ENCODE results near the gene EYA2.

The EYA2 gene

DNA sequence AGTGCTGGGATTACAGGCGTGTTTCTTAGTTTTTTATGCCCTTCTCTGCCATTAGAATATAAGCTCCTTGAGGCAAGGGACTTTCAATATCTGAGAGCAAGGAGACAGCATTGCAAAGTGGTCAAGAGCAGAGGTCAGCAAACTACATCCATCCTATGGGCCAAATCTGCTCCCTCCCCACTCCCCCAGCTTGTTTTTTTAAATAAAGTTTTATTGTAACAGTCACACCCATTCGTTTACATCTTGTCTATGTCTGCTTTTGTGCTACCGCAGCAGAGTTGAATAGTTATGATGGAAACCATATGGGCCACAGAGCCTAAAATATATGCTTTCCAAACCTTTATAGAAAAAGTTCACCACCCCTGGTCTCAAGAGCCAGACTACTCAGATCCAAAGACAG lies 227.9 kb downstream of the EYA2 start:
- DNase-seq: no peak

DNA sequence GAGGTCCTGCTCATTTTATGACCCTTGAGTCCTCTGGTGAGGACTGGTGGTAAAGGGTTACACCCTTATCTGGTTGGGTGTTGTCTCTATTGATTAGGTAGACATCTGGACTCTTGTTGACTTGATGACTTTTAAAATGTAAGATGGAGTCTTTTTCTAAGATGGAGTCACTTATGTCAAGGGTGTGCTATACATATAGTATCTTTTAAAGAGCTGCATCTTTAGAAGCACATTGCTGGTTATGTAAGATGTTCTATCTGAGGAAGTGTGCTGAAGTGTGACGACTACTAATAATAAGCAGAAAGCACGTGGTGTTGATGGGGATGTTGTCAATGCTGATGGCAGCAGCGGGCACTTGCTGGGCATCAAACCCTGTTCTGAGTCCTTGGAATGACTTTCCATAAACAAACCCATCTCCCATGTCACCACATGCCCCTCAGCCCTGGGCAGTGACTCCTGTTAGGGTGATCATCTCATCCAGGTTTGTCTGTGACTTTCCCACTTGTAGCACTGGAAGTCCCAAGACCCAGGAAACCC lies 229.6 kb downstream of the EYA2 start:
- peak; percentile 68 to 84 (median 78) for DNase-seq

DNA sequence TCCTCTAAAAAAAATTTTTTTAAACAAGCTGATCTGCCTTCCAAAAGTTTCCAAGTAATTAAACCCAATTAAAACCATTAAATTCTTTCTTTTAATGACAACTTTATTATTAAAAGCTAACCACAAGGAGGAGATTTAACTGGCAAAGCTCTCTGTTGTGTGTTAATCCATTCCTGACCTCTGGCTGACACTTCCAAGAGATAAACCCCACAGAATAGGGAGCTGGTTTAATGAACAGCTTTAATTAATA lies 230.8 kb downstream of the EYA2 start:
- no peak for DNase-seq

DNA sequence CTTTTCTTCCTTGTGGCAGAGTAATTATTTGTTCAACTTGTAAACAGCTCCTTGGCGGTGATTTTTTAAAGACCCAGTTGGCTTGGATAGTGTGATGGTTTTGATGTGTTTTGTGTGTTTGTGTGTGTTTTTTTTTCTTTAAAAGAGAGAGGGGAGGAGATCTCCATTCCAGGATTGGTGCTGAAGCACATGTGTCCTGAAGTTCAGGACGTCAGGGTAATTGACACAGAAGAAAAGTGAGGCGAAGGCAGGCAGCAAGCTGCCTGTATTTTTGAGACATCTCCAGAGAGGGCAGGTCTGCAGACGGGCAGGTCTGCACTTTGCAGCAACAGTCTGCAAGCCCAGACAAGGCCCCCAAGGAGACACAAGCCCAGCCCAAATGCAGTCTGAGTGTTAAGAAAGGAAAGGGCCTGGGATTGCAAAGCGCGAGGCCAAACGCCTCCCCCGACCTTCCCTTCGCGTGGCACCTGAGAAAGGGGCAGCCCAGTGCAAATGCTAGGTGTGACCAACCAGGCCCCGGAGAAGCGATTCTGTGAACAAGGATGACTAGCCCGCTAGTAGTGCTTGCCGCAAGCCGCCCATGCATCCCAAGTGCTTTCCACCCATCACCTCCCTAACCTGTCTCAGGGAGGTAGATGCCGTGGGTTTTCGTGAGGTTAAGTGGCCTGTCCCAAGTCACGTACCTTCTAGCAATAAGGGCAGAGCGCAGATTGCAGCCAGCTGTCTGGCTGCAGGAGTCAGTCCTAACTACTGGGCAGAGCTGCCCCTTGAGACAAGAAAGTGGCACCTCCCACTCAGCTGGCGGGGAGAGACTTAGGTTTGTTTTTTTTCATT lies 231.3 kb downstream of the EYA2 start:
- no peak for DNase-seq

DNA sequence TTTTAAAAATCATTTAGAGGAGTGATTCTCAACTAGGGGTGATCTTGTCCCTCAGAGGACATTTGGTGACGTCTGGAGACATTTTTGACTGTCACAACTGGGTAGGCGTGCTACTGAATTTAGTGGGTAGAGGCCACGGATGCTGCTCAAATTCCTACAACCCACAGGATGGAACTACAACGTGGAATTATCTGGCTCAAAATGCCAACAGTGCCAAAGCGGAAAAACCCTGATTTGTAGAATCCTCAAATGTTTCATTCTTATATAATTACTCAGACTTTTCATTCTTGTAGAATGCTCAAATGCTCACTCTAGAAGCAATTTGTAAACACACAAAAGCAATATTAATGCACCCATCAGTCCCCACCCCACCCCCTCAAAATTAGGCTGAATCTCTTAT lies 232.1 kb downstream of the EYA2 start:
- DNase-seq: no peak

DNA sequence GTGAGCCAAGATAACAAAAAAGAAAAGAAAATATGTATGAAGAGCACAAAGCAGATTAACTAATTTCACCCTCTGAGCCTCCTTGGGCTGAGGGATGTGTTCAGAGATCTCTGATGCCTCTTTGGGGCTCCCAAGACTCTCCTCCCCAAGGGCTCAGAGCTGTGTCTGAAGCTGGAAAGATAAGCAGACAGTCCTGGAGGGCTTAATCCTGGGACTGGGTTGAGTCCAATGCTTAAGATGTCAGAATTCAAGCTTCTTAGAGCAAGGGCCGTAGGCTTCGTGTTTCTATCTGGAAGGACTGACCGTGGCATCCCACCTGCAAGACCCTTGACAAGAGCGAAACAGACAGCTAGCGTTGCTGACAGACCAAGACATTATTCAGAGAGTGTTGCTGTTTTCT lies 232.9 kb downstream of the EYA2 start:
- DNase-seq: no peak

DNA sequence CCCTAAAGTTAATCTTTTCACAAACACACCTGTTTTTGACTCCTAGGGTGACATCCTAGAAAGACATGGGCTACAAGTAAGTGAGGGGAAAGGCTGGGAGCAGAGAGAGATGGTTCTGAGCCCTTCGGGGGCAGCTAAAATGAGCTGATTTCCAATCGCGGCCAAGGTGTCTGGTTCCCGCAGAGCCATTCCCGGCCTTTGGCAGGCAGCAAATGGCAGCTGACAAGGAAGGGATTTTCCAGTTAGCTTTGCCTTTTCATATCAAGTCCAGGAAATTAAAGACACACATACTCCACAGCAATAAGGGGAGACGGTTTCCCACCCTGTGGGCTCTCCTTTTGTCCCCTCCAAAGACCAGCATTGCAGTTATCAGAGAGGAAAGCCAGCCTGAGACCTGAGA lies 233.4 kb downstream of the EYA2 start:
- DNase-seq: no peak

DNA sequence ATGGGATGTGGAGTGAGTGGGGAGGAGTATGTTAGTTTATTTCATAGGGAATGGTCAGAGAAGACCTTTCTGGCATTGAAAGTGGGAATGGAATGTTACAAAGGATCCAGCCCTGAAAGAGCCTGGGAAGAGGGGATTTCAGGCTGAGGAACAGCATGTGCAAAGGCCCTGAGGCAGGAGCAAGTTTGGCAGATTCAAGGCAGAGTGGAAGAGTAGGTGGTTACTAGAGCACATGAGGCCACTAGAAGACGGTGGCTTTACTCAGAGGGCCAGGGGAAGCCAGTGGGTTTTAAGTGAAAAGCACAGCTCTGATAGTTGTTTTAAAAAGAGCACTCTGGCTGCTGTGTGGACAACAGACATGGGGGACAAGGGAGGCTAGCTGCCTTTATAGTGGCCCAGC lies 234.7 kb downstream of the EYA2 start:
- DNase-seq: no peak

DNA sequence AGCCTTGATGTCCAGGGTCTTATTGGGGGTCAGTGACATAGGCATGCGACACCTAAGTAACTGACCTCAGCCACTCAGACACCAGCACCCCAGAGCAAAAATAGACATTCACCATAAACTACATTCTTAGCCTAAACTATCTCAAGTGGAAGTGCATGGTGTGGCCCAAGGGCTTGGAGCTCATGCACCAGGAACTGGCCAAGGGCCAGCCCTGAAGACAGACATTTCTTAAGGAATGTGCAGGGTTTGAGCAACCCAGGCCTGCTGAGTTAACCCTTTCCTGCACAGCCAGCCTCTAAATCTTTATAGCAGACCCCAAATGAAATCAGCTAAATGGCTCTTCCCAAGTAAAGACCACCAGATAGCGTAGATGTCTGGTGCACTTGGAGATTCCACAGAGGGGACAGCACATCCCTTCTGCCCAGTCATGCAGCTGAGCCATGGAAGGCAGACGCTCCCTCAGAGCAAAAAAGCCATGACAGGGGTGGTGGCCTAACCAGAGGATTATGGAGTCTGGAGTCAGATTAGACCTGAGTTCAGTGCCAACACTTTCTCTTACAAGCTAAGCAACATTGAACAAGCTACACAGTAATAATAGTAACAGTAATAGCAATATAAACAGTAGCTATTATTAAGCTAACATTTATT lies 239.3 kb downstream of the EYA2 start:
- no peak for DNase-seq

DNA sequence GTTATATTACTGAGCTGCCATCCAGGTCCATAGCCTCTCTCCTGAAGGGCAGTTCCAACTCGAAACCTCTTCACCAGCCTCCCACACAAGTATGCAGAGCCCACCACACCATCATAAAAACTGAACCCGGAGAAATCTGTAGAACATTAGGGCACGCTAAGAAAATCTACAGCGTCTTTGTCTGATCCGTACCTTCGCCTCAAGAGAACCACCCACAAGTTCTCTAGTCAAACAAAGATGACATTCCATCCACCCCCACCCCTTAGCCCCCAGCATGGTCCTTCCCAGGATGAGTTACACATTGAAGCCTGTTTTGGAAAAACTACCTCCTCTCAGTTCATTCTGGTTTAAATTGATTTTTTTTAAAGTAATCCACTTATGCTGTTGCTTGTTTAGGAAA lies 242.1 kb downstream of the EYA2 start:
- DNase-seq: no peak

DNA sequence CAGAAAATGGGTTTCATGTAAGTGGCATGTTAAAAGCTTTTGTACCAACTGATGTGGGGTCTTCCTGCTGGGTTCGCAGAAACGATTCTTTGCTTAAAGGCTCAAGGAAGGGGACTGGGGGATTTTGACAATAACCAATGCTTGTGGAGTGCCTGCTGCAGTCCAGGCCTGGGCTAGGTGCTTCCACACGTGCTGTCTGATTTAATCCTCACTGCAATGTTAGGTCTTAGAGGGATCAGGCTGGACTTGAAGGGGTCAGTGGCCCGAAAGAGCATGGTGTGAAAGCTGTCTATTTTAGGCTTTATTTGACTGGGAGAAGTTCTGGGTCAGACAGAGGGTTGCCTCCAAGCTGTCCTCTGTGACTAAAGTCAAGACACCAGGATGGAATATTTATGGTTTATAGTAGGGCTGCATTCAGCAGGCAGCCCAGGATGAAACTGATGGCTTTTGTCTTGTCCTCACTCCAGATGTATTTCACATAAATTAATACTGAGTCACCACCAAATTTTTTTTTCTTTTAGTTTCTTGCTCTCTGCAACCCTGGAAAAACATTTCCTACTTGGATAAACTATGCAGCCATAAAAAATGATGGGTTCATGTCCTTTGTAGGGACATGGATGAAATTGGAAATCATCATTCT lies 242.7 kb downstream of the EYA2 start:
- DNase-seq: no peak

DNA sequence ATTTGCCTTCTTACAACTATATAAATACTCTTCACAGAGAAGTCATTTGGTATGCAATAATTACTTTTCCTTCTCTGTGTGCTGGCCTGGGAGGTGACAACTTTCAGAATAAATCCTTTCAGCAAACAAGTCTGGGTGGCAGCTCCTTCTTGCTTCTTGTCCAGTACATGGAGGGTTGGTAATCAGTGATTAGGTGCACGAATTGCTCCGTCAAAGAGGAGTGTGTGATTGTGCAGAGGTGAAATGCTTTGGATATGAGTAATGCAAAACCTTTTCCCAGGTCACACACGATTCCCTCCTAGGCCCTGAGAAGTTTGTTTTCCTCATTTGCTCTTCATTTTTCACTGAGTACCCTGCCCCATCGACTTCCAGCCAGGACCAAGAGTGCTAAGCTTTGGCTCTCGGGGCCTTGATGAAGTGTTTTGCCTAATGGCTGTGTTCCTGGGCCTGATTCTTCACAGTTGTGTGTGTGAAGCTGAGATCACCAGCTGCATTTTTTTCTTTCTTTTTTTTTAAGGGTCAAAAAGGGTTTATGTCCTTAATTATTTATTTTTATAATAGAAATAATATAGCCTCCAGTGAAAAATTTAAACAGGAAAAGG lies 245.4 kb downstream of the EYA2 start:
- no peak for DNase-seq

DNA sequence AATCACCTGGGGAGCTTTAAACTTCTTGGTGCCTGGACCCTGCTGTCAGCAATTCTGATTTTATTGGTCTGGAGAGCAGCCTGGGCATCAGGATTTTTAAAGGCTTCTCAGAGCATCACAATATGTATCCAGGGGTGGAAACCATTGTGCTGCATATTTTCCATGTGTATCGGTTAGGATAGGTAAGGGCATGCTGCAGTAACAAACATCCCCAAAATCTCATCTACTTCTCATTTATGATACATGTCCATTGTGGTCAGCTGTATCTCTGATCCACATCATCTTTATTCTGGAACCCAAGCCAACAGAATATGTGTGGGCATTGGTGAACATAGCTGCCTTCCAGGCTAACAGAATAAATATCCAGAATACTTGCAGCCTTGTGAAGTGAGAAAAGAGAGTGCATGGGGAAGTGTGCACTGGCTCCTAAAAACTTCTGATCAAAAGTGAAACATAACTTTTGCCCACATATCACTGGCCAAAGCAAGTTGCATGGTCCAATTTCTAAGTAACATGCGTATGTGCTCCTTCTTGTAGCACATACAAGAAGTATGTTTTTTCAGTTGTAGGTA lies 246.8 kb downstream of the EYA2 start:
- DNase-seq: no peak

DNA sequence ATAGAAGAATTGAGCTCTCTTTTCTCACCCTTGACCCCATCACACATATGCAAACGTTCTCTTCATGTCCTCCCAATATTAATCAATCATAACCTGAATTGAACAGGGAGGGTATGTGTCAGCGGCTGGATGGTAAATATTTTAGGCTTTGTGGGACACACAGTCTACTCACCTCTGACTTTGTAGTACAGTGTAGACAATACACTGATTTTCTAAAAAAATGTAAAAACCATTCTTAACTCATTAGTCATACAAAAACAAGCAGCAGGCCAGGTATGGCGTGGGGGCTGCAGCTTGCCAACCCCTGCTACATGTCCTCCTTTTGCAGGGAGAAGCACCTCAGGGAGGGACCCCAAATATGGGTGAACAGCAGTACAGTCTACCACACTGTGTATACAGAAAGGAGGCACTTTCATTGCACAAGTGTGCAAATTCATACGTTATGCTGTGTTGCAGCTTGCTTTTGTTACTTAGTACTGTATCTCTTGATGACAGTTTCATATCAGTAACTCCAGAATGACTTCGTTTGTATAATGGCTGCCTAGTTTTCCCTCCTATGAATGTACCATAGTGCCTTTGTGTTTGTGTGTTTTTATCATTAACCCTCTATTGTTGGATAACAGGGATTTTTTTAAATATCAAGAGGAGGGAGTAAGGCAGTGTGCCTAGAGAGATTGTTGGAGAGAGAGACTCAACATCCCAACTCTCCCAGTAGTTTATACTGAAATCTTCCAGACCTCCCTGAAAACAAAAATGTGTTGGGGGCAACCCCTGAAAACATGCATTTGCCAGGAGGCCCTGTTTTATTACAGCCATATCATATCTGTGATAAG lies 247.5 kb downstream of the EYA2 start:
- no peak for DNase-seq

DNA sequence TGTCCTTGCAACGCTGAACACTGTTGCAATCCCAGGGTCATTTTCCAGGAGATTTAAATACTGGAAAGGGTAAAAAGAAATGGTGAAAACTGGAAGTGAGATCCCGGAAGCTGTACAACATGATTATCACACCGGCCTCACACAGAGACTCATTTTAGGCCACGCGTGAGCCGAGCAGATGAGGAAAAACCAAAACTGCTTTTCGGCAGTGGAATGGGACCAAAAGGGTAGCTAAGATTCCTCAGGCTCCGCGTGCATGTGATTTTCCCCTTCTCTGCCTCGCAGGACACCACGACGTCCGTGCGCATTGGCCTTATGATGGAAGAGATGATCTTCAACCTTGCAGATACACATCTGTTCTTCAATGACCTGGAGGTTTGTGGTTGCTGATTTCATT lies 248.1 kb downstream of the EYA2 start:
- DNase-seq: no peak

DNA sequence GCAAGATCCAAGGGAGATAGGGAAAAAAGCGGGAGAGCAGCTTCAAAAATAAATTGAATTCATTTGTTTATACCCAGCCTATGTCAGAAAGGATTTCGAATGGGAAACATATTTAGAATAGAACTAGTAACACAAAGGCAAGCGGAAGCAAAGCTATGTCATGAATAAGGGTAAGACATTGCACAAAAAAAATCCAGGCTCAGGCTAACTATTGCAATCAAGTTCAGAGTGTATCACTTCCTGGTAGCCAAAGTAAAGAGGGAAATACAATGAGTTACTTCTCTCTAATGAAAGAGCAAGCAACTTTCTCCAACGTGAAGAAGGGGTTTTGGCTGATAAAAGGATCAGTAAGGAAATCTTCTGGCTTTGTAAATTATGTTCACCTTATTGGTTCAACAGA lies 249.0 kb downstream of the EYA2 start:
- DNase-seq: peak; percentile 75 to 91 (median 90)

DNA sequence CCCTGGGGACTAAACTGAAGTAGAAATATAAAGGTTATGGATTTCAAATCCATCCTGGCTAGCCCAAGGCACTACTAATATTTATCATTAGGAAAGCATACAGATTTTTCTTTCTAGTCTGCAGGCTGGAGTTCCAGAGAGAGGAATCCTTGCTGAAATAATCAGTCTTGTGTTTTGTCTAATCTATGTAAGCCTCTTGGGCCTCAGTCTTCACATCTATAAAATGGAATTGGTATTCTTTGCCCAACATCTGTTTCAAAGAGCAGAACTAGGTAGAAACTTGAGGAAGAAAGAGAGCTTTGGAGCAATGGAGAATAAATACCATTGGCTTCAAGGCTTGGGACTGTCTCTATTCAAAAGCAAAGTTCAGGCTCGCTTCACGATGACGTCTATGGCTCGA lies 249.8 kb downstream of the EYA2 start:
- DNase-seq: no peak

DNA sequence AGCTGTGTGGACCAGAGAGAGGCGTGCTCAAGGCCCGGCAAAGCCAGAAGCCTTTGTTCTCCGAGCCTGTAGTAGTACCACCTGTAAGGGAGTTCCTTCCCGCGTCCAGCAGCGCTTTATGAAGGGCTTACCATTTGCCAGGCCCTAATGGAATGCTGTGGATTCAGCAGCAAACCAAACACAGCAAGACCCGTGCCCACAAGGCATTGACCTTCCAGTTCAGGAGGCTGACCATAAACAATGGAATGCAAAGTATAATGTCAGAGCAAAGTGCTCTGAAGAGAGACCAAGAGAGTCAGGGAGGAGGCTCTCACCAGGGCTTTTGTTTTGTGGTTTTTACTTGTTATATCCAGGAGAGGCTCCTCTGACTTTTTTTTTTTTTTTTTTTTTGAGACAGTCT lies 252.0 kb downstream of the EYA2 start:
- DNase-seq: no peak

DNA sequence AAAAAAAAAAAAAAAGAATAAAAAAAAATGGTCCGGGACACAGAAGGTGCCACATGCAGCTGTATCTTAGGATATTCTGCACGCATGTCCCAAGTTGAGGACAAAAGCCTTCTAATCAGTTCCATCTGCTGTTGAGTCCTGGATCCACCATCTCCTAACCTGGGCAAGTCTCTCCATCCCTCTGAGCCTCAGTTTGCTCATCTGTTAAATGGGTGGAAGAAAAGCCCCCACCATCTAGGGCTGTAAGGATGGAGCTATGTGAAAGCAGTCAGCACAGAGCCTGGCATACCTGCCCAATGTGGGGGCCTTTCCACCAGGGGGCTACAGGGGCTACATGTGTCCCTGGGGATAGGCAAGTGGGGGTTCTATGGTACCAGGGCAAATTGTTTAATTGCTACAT lies 253.4 kb downstream of the EYA2 start:
- DNase-seq: no peak

DNA sequence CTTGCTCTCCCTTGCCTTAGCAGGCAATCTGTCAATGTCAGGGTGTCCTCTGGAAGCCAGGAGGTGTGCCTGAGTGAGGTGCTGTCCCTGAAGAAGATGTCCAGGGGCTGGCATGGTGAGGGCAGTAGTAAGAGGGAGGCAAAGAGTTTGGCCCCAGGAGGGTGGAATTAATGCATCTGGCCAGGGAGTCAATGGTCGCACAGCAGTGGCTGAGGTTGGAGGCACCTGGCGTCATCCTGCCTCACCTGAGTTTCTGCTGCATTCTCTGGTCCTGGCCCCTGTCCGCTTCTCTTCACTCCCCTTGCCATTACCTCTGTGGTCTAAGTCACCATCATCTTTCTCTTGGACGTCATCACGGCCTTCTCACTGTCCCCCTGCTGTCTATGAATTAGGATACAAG lies 255.3 kb downstream of the EYA2 start:
- no peak for DNase-seq

DNA sequence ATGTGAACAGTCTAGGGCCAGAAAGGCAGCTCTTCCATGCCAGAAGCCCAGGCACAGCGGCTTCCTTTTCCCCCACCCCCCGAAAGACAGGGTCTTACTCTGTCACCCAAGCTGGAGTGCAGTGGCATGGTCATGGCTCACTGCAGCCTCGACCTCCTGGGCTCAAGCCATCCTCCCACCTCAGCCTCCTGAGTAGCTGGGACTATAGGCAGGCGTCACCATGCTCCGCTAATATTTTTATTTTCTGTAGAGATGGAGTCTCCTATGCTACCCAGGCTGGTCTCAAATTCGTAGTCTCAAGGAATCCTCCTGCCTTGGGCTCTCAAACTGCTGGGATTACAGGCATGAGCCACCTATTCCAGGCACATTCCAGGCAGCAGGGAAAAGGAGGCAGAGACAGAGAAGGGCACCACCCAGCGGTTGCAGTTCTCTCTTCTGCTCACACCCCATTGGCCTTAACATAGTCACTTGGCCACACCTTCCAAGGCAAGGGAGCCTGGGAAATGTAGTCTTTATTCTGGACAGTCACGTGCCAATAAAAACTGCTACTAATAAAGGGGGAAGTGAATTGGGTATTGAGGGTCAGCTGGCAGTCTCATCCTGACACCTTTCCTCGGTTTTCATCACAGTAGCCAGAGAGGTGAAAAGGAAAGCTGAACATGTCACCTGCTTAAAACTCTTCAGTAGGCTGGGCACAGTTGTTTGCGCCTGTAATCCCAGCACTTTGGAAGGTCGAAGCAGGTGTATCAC lies 255.9 kb downstream of the EYA2 start:
- peak; percentile 53 to 57 (median 56) for DNase-seq

DNA sequence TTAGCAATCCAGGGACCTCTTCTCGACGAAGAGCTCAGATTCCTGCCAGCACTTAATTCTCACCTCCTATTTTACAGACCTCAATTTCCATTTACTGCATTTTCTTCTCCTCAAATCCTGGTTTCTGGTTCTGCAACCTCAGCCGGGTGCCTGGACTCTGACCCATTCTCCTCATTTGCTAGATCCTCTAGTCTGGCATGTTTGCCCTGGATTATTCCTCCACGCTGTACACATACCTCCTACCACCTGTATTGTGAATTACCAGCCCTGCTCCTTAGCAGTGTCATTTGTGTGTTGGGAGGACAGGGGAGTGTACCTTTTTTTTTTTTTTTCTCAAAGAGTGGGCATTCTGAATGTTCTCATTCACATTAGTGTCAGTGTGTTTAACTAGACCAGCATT lies 257.4 kb downstream of the EYA2 start:
- no peak for DNase-seq

Data from suppressor macrophage treated with lipopolysaccharide for 1 hour (primary cell).